Activated CD8-positive, alpha-beta memory T cell treated with anti-CD3 and anti-CD28 coated beads, Interleukin-2, amount 50 U/mL, for 4 hours (primary cell): ENCODE measurements around the gene OPHN1.
"Not testable (repeated sequence)": the region's sequence is repeated elsewhere in the genome, so short reads cannot be mapped to it uniquely, and the experiment has no call there.

ENCODE experiments used
- DNase-seq: peaks from one replicate; pipeline ENCODE4 v3.0.0-alpha.2; 2020

Gene OPHN1

DNA sequence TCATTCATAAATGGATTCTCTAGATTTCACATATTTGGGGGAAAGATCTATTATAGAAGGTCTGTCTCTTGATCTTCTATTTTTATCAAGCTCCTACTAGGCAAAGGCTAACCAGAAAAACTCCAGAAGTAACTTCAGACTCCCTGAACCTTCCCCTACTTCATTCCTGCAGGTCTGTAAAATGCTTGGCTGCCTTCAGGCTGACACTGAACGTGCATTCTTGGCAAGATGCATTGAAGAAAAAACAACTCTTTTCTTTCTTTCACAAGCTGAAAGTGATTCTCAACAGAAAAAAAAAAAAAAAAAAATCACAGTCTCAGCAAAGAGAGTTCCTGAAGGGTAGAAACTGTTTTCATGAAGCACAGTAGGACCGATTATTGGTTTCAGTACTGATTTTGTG, 12.7 kb downstream of the OPHN1 start:
- DNase-seq, result no peak

- no peak for DNase-seq
These were observed 13.3 kb downstream of the OPHN1 start for GRCh38 chrX:68419975-68420374.

GRCh38 chrX:68417651-68418050, 15.6 kb downstream of the OPHN1 start:
- no peak for DNase-seq

GRCh38 chrX:68416592-68416991, 16.7 kb downstream of the OPHN1 start:
- no peak for DNase-seq

DNA sequence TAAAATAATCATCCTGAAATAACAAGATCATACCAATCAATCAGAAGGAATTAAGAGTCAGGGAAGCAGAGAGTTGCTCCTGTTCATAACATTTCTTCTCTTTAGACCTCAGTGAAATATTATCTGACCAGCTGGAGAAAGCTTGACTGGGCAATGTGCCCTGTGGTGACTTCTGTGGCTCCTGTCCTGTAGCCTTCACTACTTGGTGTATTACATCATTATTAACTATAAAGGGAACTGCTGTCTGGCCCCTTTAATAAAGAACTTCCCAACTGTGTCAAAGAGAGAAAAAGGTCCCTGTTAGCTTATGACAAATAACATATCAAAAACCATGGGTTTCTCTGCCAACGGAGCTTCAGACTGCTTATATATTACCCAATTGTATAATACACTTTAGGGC, 18.0 kb downstream of the OPHN1 start:
- DNase-seq, result no peak

DNA sequence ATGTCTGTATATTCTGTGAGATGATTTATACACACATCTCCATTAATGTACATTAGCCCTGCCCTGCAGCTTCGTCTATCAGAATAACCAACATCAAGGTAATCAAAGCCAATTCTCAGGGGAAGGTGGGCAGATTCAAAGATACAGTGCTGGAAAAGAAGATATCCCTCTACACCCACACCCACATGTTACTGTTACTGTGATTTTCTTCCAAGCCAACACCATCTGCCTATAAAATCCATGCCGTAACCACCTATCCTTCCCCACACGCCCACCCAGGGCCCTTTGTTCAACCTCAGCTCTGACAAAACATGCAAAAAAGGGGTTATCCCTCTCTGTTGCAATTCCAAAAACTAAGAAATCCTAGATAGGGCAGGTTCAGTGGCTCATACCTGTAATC, 20.0 kb downstream of the OPHN1 start:
- no peak for DNase-seq

GRCh38 chrX:68411729-68412128, 21.6 kb downstream of the OPHN1 start:
- no peak for DNase-seq

- no peak for DNase-seq
These were observed 24.1 kb downstream of the OPHN1 start for GRCh38 chrX:68409194-68409593.

GRCh38 chrX:68403522-68403921, 29.8 kb downstream of the OPHN1 start:
- no peak for DNase-seq

GRCh38 chrX:68403038-68403437, 30.3 kb downstream of the OPHN1 start:
- DNase-seq, result no peak

DNA sequence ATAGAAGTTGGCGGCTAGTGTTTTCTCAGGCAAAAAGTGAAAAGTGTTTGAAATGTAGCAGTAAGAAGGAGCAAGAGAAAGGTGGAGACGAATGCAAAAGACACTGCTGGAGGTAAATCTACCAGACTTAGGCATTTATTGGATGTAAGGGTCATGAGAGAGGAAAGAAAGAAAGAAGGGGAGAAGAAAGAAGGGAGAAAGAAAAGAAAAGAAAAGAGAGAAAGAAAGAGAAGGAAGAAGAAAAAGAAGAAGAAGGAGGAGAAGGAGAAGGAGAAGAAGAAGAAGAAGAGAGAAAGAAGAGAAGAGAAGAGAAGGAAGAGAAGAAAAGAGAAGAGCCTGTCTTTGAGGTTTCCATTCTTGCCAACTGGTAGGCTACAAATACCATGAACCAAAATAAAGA, 31.2 kb downstream of the OPHN1 start:
- DNase-seq, result no peak

DNA sequence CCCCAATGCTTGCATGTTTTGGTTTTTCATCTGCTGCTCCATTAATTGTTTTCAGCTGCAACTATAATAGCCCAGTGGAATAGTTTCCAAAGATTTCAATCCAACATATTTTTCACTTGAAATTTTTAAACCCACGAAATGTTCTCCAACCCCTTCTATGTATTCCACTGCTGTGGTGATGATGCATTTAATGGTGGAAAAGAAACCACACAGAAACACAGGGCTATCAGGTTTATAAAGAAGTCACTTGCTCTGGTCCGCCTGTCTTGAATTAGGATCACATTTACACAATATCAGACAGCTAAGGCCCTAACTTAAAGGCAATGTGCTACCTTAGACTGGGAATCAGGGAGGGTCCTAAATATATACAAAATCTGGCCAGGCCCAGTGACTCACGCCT, 35.0 kb downstream of the OPHN1 start:
- no peak for DNase-seq

DNA sequence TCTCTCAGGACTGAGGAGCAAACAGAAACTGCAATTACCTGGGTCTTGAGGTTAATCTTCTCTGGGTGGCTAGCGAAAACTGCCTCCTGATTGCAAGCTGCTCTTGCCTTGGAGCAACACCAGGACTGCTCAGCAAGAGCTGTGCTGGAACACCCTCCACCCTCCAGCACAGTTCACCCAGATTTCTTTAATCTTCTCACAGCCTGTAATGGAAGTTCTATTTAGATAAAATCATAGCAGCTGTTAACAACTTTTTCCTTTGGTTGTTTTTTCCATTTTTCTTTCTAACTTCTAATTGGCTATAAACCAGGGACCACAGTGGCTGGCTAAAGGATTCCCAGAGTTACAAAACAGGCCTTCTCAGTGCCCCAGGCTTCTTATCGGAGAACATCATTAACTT, 36.3 kb downstream of the OPHN1 start:
- DNase-seq, result no peak

GRCh38 chrX:68389419-68389960, 43.8 kb downstream of the OPHN1 start:
- not testable (repeated sequence) for DNase-seq

- DNase-seq, result no peak
These were observed 45.5 kb downstream of the OPHN1 start for GRCh38 chrX:68387776-68388175.

DNA sequence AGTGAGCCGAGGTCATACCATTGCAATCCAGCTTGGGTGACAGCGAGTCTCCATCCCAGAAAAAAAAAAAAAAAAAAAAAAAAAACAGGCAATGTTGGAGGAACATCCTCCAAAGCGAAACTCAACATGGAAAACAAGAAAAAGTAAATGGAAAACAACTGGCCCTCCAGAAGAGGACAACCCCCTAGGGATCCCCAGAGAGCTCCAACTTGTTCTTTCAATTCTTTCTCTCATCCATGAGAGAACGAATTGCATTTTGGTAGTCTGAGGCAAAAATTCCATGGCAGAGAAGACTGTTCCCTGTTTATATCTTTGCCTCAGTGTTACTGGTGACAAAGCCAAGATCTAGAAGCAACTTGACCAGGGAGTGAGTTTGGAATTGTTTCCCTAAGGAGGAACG, 49.8 kb downstream of the OPHN1 start:
- DNase-seq, result no peak

GRCh38 chrX:68377579-68377978, 55.7 kb downstream of the OPHN1 start:
- not testable (repeated sequence) for DNase-seq

GRCh38 chrX:68376373-68376772, 56.9 kb downstream of the OPHN1 start:
- DNase-seq, result no peak

GRCh38 chrX:68375803-68376202, 57.5 kb downstream of the OPHN1 start:
- no peak for DNase-seq

- DNase-seq, result no peak
These were observed 60.6 kb downstream of the OPHN1 start for GRCh38 chrX:68372665-68373064.

GRCh38 chrX:68369559-68369958, 63.7 kb downstream of the OPHN1 start:
- no peak for DNase-seq

GRCh38 chrX:68365341-68365740, 68.0 kb downstream of the OPHN1 start:
- no peak for DNase-seq

DNA sequence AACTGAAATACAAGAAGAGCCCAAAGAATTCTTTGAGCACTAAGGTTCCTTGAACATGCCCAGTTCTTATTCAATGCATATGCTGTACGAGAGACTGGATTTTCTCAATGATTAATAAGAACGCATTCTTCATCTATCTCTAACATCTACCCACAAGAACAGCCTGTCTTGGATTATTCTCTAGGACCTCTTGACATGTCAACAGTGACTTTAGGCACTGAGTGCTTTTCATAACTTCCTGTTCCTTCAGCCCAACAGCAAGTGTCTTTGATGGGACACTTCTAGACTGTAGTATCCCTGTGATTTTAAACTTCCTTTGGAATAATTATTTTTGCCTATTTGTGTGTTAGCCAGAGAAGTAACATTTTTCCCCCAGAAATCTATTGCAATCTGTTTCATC, 69.3 kb downstream of the OPHN1 start:
- DNase-seq, result no peak

DNA sequence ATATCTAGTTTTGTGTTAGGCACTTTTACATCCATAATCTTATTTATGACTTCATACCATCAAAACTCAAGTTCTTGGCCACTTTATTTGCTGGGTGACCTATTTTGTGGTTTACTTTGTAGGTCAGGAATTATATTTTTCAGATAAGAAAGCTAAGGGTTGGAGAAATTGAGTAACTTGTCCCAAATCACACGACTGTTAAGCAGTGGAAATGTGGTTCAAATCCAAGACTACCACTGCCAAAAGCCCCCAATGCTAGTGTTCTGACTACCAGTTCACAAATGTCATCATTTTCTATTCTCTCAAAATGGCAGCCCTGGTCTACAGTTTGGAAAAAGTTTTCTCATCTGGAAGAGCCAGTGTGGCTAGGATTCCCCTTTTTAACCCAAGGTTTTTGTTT, 74.6 kb downstream of the OPHN1 start:
- no peak for DNase-seq

DNA sequence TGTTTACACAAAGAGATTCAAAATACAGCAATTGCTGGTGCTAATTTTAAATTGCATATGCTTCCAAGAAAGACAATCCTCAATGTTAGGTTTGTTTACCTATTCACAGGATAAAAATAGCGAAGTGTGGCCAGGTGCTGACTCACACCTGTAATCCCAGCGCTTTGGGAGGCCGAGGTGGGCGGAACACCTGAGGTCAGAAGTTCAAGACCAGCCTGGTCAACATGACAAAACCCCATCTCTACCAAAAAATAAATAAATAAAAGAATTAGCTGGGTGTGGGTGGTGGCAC, 77.7 kb downstream of the OPHN1 start:
- no peak for DNase-seq
